GM10847 (cell line): ENCODE results near the gene IL15.

Source experiments
- POLR2A ChIP-seq: IDR thresholded peaks from 2 replicates; pipeline ENCODE4 v1.6.1; 2011; ENCODE audit not compliant: insufficient read length; ENCODE audit errors: extremely low read depth

Gene IL15

GRCh38 chr4:141642063-141642462, 5.7 kb downstream of the IL15 start:
- TF ChIP-seq POLR2A = no peak

DNA sequence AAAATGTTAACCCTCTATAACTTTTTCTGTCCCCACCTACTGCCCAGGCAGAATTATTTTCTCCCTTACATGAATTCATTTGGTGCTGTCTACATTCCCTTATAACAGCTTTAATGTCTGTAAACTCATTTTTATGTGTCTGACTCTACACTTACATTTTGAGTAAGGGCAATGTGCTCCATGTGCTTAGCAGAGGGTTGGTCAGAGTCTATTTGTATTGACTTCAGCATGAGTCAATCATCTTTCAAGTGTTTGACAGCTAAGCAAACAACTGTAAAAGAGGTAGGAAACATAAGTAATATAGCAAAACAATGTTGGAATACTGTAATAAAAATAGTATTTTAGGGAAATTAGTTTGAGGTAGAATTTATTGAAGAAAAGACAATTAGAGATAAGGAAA, 6.3 kb downstream of the IL15 start:
- TF ChIP-seq POLR2A = no peak

GRCh38 chr4:141643557-141643956, 7.2 kb downstream of the IL15 start:
- TF ChIP-seq POLR2A = no peak

DNA sequence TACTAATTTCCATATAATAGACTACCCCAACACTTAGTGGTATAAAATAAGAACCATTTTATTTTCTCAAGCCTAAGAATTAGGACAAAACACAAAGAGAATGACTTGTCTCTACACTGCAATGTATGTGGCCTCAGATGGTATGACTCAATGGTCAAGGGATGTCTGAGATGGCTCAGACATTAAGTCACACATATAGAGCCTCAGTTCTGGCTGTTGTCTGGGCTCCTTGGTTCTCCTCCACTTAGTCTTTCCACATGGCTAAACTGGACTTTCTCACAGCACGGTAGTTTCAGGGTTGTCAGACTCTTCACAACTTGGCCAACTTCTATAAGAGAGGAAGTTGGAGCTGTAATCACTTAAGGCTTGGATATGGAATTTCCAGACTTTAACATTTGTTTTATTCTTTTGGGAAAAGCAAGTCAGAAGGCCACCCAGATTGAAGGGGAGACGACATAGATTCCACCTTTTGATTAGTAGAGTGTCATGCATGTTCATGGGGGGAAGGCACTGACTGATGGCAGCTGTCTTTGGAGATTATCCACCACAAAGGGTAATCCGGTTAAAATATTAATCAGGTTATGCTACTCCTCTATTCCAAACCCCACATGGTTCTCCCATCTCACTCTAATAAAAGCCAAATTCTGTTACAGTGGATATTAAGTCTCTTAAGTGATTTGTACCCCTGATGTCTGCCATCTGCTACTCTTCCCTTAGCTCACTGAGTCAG, 9.4 kb downstream of the IL15 start:
- no peak for TF ChIP-seq POLR2A

GRCh38 chr4:141646969-141647368, 10.6 kb downstream of the IL15 start:
- TF ChIP-seq POLR2A = no peak

DNA sequence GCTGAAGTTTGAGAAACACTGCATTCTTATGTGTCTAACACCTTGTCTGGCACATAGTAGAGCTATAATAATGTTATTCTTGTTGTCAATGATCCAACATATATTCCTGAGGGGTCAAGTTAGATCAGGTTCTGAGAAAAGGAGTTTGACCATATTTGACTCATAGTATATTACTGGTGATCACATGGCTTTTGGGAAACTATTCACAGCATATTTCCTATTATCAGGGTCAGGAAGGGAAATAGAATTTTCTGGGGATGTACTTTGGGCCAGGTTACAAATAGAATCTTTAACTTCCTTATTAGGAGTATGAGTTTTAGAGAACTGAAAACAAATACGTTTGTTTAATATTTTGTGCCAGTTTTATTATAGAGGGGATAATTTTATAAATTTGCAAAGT, 11.6 kb downstream of the IL15 start:
- TF ChIP-seq POLR2A = no peak

DNA sequence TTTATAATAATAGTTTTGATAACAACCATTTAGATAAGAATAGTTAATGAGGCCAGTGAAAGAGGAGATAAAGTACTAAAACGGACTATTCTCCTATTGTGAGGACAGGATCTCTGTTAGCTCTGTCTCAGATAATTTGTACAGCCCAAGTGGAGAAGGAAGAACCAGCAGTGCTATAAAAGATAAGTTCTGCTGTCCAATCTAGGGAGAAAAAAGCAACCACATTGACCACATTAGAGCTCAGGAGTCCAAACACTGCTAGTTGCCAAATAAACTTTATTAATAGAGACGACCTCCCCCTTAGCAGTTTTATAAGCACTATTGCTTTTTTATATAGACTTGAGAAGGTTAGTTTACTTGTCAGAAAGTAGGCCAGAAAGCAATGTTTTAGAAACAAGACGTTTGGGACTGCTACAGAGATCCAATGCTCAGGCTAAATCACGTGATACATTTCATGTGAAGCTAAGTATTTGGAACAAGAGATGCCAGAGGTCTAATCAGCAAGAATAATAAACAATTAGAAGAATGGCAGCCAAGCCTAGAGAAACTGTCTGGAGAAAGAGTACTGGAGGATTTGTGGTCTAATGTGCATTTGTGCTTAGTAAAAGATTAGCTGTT, 15.9 kb downstream of the IL15 start:
- no peak for TF ChIP-seq POLR2A

- TF ChIP-seq POLR2A = no peak
Measured at GRCh38 chr4:141654098-141654497, 17.7 kb downstream of the IL15 start.

GRCh38 chr4:141656031-141656430, 19.6 kb downstream of the IL15 start:
- TF ChIP-seq POLR2A = no peak

- no peak for TF ChIP-seq POLR2A
Measured at GRCh38 chr4:141657550-141658250, 21.3 kb downstream of the IL15 start.

DNA sequence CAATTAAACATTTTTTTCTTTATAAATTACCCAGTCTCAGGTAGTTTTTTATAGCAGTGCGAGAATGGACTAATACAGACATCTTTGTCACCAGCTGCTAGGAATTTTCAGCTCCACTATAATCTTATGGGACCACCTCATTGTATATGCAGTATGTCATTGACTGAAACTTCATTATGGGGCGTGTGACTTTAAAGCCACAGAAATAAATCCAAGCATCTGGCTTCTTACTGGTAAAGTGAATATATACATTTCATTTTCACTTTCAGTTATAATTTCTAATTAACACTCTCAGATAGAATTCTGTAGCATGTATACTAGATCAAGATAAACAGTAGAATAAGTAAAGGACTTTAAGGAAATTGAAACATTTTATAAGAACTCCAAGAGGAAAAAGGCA, 21.9 kb downstream of the IL15 start:
- no peak for TF ChIP-seq POLR2A

GRCh38 chr4:141659539-141659938, 23.2 kb downstream of the IL15 start:
- TF ChIP-seq POLR2A = no peak

DNA sequence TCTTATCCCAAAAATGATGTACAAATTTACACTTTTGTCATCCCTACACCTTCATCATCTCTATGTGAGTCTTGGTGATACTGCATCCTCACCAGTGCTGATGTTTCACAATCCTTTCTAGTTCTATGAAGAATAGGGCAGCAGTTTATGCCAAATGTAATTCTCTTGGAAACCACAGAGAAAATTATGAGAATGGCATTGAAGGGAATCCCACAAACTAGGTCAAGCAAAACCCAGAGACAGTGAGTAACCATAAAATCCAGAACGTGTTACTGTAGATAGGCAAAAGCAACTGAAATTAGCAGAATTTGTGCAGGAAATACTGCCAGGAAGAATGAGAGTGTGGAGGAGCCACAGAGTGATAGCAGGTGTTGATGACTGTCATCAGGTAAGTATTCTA, 24.5 kb downstream of the IL15 start:
- no peak for TF ChIP-seq POLR2A

- no peak for TF ChIP-seq POLR2A
Measured at GRCh38 chr4:141668200-141668910, 32.0 kb downstream of the IL15 start.

DNA sequence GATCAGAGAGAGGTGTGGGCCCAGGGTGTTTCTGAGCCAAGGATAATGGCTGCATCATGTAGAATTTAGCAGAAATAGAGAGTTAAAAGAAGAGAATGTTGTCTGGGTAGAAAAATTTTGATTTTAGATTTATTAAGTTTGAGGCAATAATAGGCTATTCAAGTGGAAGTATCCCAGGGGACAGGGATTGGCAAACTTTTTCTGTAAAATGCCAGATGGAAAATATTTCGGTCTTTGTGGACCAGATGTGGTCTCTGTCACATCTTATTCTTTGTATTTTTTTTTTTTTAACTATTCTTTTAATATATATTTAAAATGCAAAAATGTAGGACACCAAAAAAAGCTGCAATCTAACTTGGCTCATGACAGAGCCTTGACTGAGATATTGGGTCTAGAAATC, 33.1 kb downstream of the IL15 start:
- no peak for TF ChIP-seq POLR2A

- TF ChIP-seq POLR2A = no peak
Measured at GRCh38 chr4:141675384-141675783, 39.0 kb downstream of the IL15 start.
